ENCODE results near the gene PYGM.

The PYGM gene

DNA sequence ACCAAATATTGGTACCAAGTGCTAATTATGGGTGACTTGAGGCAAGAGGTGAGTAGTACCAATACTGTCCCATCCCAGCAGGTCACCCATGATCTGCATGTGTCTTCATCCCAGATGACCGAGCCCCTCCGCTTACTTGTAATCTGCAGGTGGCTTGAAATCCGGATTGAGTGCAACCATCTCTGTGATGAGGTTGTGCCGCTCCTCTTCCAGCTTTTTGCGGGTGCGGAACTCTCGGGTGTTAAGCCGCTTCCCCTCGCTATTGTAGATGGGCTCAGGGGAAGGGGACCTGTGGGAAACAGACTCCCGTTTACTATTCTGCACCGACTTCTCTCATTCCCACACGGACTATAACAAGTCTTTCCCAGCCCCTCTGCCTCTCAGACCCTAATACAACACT is 10.3 kb upstream of the PYGM start:
- no peak overlapping the region for H3K27ac ChIP-seq
- TF ChIP-seq, protein P1, sequence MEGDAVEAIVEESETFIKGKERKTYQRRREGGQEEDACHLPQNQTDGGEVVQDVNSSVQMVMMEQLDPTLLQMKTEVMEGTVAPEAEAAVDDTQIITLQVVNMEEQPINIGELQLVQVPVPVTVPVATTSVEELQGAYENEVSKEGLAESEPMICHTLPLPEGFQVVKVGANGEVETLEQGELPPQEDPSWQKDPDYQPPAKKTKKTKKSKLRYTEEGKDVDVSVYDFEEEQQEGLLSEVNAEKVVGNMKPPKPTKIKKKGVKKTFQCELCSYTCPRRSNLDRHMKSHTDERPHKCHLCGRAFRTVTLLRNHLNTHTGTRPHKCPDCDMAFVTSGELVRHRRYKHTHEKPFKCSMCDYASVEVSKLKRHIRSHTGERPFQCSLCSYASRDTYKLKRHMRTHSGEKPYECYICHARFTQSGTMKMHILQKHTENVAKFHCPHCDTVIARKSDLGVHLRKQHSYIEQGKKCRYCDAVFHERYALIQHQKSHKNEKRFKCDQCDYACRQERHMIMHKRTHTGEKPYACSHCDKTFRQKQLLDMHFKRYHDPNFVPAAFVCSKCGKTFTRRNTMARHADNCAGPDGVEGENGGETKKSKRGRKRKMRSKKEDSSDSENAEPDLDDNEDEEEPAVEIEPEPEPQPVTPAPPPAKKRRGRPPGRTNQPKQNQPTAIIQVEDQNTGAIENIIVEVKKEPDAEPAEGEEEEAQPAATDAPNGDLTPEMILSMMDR (IDR thresholded peaks at IDR 0.05): no peak
- TF ChIP-seq ZFX (IDR thresholded peaks at IDR 0.05; ENCODE audit: borderline replicate concordance): no peak

DNA sequence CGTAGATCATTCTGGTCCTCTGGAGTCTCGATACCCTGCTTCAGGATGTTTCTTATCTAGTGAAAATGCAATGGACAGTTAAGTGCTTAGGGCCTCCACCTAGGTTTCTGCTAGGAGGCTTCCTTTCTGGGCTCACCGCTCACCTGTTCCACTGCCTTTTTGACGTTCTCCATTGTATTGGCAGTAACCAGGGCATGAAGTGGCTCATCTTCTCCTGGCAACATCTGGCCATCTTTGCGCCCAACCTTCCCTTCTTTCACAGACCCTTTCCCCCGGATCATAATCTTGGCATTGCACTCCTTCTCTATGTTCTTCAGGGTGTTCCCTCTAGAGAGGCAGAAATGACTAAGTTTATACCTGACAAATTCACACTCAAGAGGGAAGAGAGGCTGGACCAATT is 9.5 kb upstream of the PYGM start:
- no peak overlapping the region for H3K27ac ChIP-seq
- TF ChIP-seq, protein P1 (IDR thresholded peaks at IDR 0.05): no peak
- TF ChIP-seq ZFX (IDR thresholded peaks at IDR 0.05; ENCODE audit: borderline replicate concordance): no peak

DNA sequence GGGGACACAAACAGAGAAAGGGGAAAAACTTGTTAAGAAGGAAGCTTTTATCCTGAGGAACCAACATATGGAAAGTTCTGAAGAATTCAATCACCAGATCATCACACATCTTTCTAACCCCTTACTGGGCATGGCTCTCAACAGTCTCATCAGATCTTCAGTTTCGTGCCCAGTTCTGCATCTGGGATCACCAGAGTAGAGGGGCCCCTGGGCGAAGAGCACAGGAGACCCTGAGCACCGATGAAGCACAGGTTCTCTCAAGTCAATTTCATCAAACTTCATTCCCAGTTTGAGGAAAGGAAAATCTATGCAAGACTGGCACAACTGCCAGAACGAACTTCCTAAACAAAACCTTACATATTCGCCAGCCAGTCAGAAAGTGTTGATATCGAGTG is 8.5 kb upstream of the PYGM start:
- H3K27ac ChIP-seq: 0 out of 2 replicates have a peak overlapping the region, but pooled peaks have one; percentile 12
- no peak for TF ChIP-seq ZFX (IDR thresholded peaks at IDR 0.05; ENCODE audit: borderline replicate concordance)
- TF ChIP-seq, protein P1 (IDR thresholded peaks at IDR 0.05): no peak

DNA sequence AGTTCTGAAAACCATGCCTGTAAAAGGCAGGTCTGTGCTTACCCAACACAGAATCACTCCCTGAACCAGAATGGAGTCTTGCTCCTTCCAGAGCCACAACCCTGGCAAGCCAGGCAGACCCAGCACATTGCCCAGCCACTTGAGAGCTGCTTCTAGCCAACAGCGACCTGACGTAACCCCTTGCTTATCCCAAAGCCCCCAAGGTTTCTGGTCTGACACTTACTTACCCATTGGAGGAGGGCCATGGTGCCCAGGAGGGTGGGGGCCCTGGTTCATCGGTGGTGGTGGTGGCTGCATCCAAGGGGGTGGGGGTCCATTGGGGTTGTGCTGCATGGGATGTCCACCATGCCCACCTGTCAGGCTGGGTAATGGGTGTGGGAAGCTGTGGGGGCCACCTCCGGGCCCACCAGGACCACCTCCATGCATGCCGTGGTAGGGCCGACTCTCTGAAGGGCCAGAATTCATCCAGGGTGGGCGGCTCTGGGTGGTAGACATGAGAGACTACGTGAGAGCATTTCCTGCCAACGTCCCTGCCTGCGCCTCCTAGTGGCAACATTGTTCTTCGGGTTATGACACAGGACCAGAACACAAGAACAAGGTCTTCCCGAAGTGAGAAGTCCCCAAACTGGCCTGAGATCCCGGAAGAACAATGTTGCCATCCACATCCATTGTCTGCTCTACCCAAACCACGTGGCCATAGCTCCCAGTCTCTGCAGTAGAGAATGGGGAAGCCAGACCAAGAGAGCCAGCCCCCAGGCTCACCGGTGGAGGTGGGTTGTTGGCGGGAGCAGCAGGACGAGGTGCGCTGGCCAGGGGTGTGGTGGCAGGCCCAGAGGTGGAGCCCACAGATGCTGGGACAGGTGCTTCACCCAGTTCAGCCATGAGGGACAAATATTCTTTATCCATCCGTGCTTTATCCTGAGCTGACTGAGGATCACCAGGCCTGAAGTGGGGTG is 7.8 kb upstream of the PYGM start:
- TF ChIP-seq, protein P1 (IDR thresholded peaks at IDR 0.05): peak; percentile 89
- TF ChIP-seq ZFX (IDR thresholded peaks at IDR 0.05; ENCODE audit: borderline replicate concordance): no peak
- 0 out of 2 replicates have a peak overlapping the region, but pooled peaks have one; percentile 12 for H3K27ac ChIP-seq

DNA sequence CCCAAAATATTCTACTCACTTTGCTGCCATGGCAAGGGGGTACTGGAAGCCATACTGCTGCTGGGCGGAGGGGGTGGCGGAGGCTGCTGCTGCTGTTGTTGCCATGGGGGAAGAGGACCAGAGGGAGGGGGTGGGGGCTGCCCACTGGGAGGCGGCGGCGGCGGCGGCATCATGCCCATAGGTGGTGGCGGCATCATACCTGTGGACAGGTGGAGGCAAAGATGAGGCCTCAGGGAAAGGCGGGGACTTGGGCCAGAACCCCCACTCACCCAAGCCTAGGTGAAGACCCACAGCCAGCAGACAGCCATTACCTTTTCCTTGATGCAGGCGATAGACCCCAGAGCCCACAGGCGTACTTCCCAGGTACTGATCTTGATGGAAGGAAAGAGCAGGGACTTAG is 7.1 kb upstream of the PYGM start:
- no peak overlapping the region for H3K27ac ChIP-seq

DNA sequence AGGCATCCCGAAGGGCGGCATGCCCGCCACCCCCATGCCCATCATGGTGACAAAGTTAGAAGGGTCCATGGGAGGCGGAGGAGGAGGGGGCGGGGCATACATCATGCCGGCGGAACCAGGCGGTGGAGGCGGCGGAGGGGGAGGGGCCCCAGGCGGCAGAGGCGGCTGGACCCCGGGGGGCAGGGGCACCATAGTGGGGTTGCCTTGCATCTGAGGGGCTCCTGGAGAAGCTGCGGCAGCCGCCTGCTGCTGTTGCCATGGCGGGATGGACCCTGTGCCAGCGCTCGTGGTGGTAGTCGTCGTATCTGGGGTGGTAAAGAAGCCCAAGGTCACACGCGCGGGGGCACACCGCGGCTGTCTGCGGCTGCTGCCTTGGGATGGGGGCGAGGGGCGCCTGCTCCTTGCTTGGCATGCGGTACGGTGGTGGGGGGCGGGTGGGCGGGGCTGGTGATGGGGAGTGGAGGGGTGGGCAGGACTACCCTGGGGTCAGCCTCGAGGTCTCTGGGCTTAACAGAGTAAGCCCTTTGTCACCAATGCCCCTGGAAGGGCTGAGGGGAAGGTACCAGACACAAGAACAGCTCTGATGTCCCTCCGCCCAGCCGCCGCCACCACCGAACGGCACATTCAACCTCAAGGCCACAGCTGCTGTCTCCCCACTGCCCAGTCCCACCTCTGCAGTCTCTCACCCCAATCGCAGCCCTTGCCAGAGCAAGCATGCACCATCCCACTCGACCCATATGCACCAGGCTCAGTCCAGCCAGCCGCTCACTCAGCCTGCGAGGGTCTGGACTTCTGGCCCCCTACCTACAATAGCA is 6.3 kb upstream of the PYGM start:
- no peak for TF ChIP-seq ZFX (IDR thresholded peaks at IDR 0.05; ENCODE audit: borderline replicate concordance)
- TF ChIP-seq, protein P1 (IDR thresholded peaks at IDR 0.05): no peak
- H3K27ac ChIP-seq: no peak overlapping the region

More for the DNA sequence above, 7.1 kb upstream of the PYGM start:
- TF ChIP-seq, protein P1 (IDR thresholded peaks at IDR 0.05): no peak
- TF ChIP-seq ZFX (IDR thresholded peaks at IDR 0.05; ENCODE audit: borderline replicate concordance): no peak
